ENCODE results near the gene MYT1. TPM values are rescaled to one million over a fixed set of nuclear protein-coding genes. Genes with fewer than 3 reads are reported as not detected.

MYT1 gene
- total and polyA plus RNA-seq, 4 donors, result under 0.01 to 6.5 (median 0.08) TPM

DNA sequence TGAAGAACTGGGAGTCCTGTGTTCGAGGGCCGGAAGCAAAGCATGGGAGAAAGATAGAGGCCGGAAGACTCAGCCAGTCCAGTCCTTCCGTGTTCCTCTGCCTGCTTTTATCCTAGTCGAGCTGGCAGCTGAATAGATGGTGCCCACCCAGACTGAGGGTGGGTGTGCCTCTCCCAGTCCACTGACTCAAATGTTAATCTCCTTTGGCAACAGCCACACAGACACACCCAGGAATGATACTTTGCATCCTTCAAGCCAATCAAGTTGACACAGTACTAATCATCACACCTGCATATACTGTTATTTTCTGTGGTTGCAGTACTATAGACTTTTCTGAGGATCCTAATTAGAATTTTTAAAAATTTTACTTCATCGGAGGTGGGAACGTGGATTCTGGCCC lies 112.6 kb downstream of the MYT1 start:
- TF ChIP-seq YY1 (IDR thresholded peaks at IDR 0.05), result no peak
- no peak for TF ChIP-seq REST (IDR thresholded peaks at IDR 0.05)
- no peak for TF ChIP-seq FOXA2 (IDR thresholded peaks at IDR 0.05)
- no peak for TF ChIP-seq TAF1 (conservative IDR thresholded peaks at IDR 0.05)
- TF ChIP-seq EGR1 (IDR thresholded peaks at IDR 0.05; ENCODE audit: low read depth in 2 of 2), result no peak
- no peak for TF ChIP-seq HNF4G (IDR thresholded peaks at IDR 0.05)
- no peak for TF ChIP-seq SP1 (IDR thresholded peaks at IDR 0.05)
- no peak for TF ChIP-seq NR2F2 (IDR thresholded peaks at IDR 0.05)
- no peak for TF ChIP-seq RXRA (IDR thresholded peaks at IDR 0.05)
- no peak for TF ChIP-seq MAX (IDR thresholded peaks at IDR 0.05)
- TF ChIP-seq, protein P1, sequence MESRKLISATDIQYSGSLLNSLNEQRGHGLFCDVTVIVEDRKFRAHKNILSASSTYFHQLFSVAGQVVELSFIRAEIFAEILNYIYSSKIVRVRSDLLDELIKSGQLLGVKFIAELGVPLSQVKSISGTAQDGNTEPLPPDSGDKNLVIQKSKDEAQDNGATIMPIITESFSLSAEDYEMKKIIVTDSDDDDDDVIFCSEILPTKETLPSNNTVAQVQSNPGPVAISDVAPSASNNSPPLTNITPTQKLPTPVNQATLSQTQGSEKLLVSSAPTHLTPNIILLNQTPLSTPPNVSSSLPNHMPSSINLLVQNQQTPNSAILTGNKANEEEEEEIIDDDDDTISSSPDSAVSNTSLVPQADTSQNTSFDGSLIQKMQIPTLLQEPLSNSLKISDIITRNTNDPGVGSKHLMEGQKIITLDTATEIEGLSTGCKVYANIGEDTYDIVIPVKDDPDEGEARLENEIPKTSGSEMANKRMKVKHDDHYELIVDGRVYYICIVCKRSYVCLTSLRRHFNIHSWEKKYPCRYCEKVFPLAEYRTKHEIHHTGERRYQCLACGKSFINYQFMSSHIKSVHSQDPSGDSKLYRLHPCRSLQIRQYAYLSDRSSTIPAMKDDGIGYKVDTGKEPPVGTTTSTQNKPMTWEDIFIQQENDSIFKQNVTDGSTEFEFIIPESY (IDR thresholded peaks at IDR 0.05), result no peak
- TF ChIP-seq RAD21 (IDR thresholded peaks at IDR 0.05), result no peak
- TF ChIP-seq, protein P2, sequence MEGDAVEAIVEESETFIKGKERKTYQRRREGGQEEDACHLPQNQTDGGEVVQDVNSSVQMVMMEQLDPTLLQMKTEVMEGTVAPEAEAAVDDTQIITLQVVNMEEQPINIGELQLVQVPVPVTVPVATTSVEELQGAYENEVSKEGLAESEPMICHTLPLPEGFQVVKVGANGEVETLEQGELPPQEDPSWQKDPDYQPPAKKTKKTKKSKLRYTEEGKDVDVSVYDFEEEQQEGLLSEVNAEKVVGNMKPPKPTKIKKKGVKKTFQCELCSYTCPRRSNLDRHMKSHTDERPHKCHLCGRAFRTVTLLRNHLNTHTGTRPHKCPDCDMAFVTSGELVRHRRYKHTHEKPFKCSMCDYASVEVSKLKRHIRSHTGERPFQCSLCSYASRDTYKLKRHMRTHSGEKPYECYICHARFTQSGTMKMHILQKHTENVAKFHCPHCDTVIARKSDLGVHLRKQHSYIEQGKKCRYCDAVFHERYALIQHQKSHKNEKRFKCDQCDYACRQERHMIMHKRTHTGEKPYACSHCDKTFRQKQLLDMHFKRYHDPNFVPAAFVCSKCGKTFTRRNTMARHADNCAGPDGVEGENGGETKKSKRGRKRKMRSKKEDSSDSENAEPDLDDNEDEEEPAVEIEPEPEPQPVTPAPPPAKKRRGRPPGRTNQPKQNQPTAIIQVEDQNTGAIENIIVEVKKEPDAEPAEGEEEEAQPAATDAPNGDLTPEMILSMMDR (IDR thresholded peaks at IDR 0.05; ENCODE audit: low read depth, low read length, missing input control), result no peak
- TF ChIP-seq JUND (IDR thresholded peaks at IDR 0.05), result no peak
- no peak overlapping the region for H3K27ac ChIP-seq (ENCODE audit: low read depth in 1 of 2, low read length in 2 of 2)
- H3K4me1 ChIP-seq (ENCODE audit: control insufficient read depth in 4 of 4, insufficient read depth in 4 of 4, low read length in 3 of 4), result no peaks in the 10 kb centered on the region
- peaks cover 7 to 16% (median 10%) of the 10 kb centered on the region in 4 donors for H3K36me3 ChIP-seq (ENCODE audit: control insufficient read depth in 4 of 4, insufficient read depth in 3 of 4, low read depth in 1 of 4, low read length in 3 of 4)
- no peaks in the 10 kb centered on the region for H3K27me3 ChIP-seq (ENCODE audit: control insufficient read depth in 4 of 4, insufficient read depth in 4 of 4, low read length in 3 of 4)
- no peak overlapping the region for H3K4me3 ChIP-seq (ENCODE audit: low read depth in 1 of 3, low read length in 3 of 3)
- WGBS, result 94% methylated on average over 7 of the region's 7 CpGs
- H3K9me3 ChIP-seq (ENCODE audit: control insufficient read depth in 4 of 4, low read length in 3 of 4), result no peaks in the 10 kb centered on the region
- H3K9ac ChIP-seq (ENCODE audit: low read depth in 1 of 2, low read length in 2 of 2), result no peak overlapping the region
- DNase-seq (ENCODE audit: low spot score), result no peak

GRCh38 chr20:64277571-64278316 lies 113.5 kb downstream of the MYT1 start:
- WGBS, result 79% methylated on average over 10 of the region's 10 CpGs
- H3K4me1 ChIP-seq (ENCODE audit: control insufficient read depth in 4 of 4, insufficient read depth in 4 of 4, low read length in 3 of 4), result no peaks in the 10 kb centered on the region
- H3K9ac ChIP-seq (ENCODE audit: low read depth in 1 of 2, low read length in 2 of 2), result no peak overlapping the region
- H3K27me3 ChIP-seq (ENCODE audit: control insufficient read depth in 4 of 4, insufficient read depth in 4 of 4, low read length in 3 of 4), result no peaks in the 10 kb centered on the region
- TF ChIP-seq, protein P2 (IDR thresholded peaks at IDR 0.05; ENCODE audit: low read depth, low read length, missing input control), result no peak
- TF ChIP-seq MAX (IDR thresholded peaks at IDR 0.05) (no peak), GABPA (IDR thresholded peaks at IDR 0.05 in 1 of 2, conservative IDR thresholded peaks at IDR 0.05 in 1 of 2) (no peak)
- no peak overlapping the region for H3K27ac ChIP-seq (ENCODE audit: low read depth in 1 of 2, low read length in 2 of 2)
- no peaks in the 10 kb centered on the region for H3K9me3 ChIP-seq (ENCODE audit: control insufficient read depth in 4 of 4, low read length in 3 of 4)
- H3K36me3 ChIP-seq (ENCODE audit: control insufficient read depth in 4 of 4, insufficient read depth in 3 of 4, low read depth in 1 of 4, low read length in 3 of 4), result peaks cover 7 to 12% (median 10%) of the 10 kb centered on the region in 4 donors
- H3K4me3 ChIP-seq (ENCODE audit: low read depth in 1 of 3, low read length in 3 of 3), result no peak overlapping the region
- no peak for DNase-seq (ENCODE audit: low spot score)
